Measurements from ENCODE around the gene CFL1. TPM values are rescaled to one million over a fixed set of nuclear protein-coding genes. Genes with fewer than 3 reads are reported as not detected.

The CFL1 gene
- total and polyA plus RNA-seq, 10 of the 15 experiments (the other 5 are each of a cell fraction or from before 2014, with no cell fraction given) = 164 to 2,994 (median 1,500) TPM

GRCh38 chr11:65873318-65874156, 15.6 kb upstream of the CFL1 start (continued):
- TF ChIP-seq ZNF687 (IDR thresholded peaks at IDR 0.05) (0 out of 2 replicates have a peak, but pooled peaks have one; percentile 32), NFIC (IDR thresholded peaks at IDR 0.05; ENCODE audit: low read depth, low read length) (no peak), E2F4 (IDR thresholded peaks at IDR 0.05; ENCODE audit: low read depth, low read length) (no peak), MYB (IDR thresholded peaks at IDR 0.05; ENCODE audit: borderline replicate concordance, low read depth, low read length) (no peak), ZBTB4 (CRISPR knock-in tag; IDR thresholded peaks at IDR 0.05) (no peak), RBBP5 (conservative IDR thresholded peaks at IDR 0.05) (no peak), TCF12 (IDR thresholded peaks at IDR 0.05; ENCODE audit: low read depth, low read length) (no peak), CBX5 (IDR thresholded peaks at IDR 0.05; ENCODE audit: low read depth) (no peak), REST (IDR thresholded peaks at IDR 0.05; ENCODE audit: low read depth, low read length) (no peak), HDAC6 (IDR thresholded peaks at IDR 0.05; ENCODE audit: unreplicated experiment) (no peak)
- TF ChIP-seq, protein P1, sequence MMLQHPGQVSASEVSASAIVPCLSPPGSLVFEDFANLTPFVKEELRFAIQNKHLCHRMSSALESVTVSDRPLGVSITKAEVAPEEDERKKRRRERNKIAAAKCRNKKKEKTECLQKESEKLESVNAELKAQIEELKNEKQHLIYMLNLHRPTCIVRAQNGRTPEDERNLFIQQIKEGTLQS (IDR thresholded peaks at IDR 0.05; ENCODE audit: borderline replicate concordance, extremely low read depth, low read depth, low read length) = peak; percentile 56; the same call in 1 of the 2 replicates
- TF ChIP-seq, protein P2, sequence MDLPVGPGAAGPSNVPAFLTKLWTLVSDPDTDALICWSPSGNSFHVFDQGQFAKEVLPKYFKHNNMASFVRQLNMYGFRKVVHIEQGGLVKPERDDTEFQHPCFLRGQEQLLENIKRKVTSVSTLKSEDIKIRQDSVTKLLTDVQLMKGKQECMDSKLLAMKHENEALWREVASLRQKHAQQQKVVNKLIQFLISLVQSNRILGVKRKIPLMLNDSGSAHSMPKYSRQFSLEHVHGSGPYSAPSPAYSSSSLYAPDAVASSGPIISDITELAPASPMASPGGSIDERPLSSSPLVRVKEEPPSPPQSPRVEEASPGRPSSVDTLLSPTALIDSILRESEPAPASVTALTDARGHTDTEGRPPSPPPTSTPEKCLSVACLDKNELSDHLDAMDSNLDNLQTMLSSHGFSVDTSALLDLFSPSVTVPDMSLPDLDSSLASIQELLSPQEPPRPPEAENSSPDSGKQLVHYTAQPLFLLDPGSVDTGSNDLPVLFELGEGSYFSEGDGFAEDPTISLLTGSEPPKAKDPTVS (IDR thresholded peaks at IDR 0.05; ENCODE audit: low read depth, low read length) = no peak

Data from GM12878 (cell line).